ENCODE measurements around the gene SUFU. TPM values are rescaled to one million over a fixed set of nuclear protein-coding genes. Genes with fewer than 3 reads are reported as not detected.

Gene SUFU
- polyA plus RNA-seq, 4 donors = 26.7 to 32.0 (median 28.0) TPM

GRCh38 chr10:102588875-102589274 is 85.1 kb downstream of the SUFU start:
- DNase-seq (ENCODE audit: low read depth in 4 of 4, low spot score in 2 of 4) = no peak

GRCh38 chr10:102593074-102593803 is 89.5 kb downstream of the SUFU start:
- DNase-seq (ENCODE audit: low read depth in 4 of 4, low spot score in 2 of 4) = no peak

- DNase-seq (ENCODE audit: low read depth in 4 of 4, low spot score in 2 of 4) = no peak
Observed at GRCh38 chr10:102593804-102594079, 90.0 kb downstream of the SUFU start.

GRCh38 chr10:102595293-102595692 is 91.5 kb downstream of the SUFU start:
- no peak for DNase-seq (ENCODE audit: low read depth in 4 of 4, low spot score in 2 of 4)

GRCh38 chr10:102595897-102596296 is 92.1 kb downstream of the SUFU start:
- no peak for DNase-seq (ENCODE audit: low read depth in 4 of 4, low spot score in 2 of 4)

- no peak for DNase-seq (ENCODE audit: low read depth in 4 of 4, low spot score in 2 of 4)
Observed at GRCh38 chr10:102596506-102596971, 92.8 kb downstream of the SUFU start.

GRCh38 chr10:102597131-102597991 is 93.6 kb downstream of the SUFU start:
- DNase-seq (ENCODE audit: low read depth in 4 of 4, low spot score in 2 of 4) = no peak

GRCh38 chr10:102598243-102598642 is 94.5 kb downstream of the SUFU start:
- DNase-seq (ENCODE audit: low read depth in 4 of 4, low spot score in 2 of 4) = no peak

- DNase-seq (ENCODE audit: low read depth in 4 of 4, low spot score in 2 of 4) = no peak
Observed at GRCh38 chr10:102599565-102600327, 96.0 kb downstream of the SUFU start.

- DNase-seq (ENCODE audit: low read depth in 4 of 4, low spot score in 2 of 4) = no peak
Observed at GRCh38 chr10:102600816-102601215, 97.0 kb downstream of the SUFU start.

- no peak for DNase-seq (ENCODE audit: low read depth in 4 of 4, low spot score in 2 of 4)
Observed at GRCh38 chr10:102601639-102602038, 97.9 kb downstream of the SUFU start.

GRCh38 chr10:102602272-102603045 is 98.7 kb downstream of the SUFU start:
- DNase-seq (ENCODE audit: low read depth in 4 of 4, low spot score in 2 of 4) = no peak

GRCh38 chr10:102603946-102604345 is 100.2 kb downstream of the SUFU start:
- no peak for DNase-seq (ENCODE audit: low read depth in 4 of 4, low spot score in 2 of 4)

GRCh38 chr10:102604439-102604841 is 100.7 kb downstream of the SUFU start:
- no peak for DNase-seq (ENCODE audit: low read depth in 4 of 4, low spot score in 2 of 4)

GRCh38 chr10:102605712-102606111 is 101.9 kb downstream of the SUFU start:
- no peak for DNase-seq (ENCODE audit: low read depth in 4 of 4, low spot score in 2 of 4)

- no peak for DNase-seq (ENCODE audit: low read depth in 4 of 4, low spot score in 2 of 4)
Observed at GRCh38 chr10:102608487-102608886, 104.7 kb downstream of the SUFU start.

- DNase-seq (ENCODE audit: low read depth in 4 of 4, low spot score in 2 of 4) = no peak
Observed at GRCh38 chr10:102610441-102610887, 106.7 kb downstream of the SUFU start.

GRCh38 chr10:102611514-102612087 is 107.8 kb downstream of the SUFU start:
- no peak for DNase-seq (ENCODE audit: low read depth in 4 of 4, low spot score in 2 of 4)

- DNase-seq (ENCODE audit: low read depth in 4 of 4, low spot score in 2 of 4) = no peak
Observed at GRCh38 chr10:102612964-102613275, 109.1 kb downstream of the SUFU start.

- DNase-seq (ENCODE audit: low read depth in 4 of 4, low spot score in 2 of 4) = no peak
Observed at GRCh38 chr10:102613286-102613685, 109.5 kb downstream of the SUFU start.
